ENCODE measurements around the gene NEU4. TPM values are rescaled to one million over a fixed set of nuclear protein-coding genes. Genes with fewer than 3 reads are reported as not detected.

NEU4 gene
- total RNA-seq, 4 donors from 2014 or later: 3.0 to 119 (median 19.4) TPM

GRCh38 chr2:241849616-241850543 is 40.9 kb downstream of the NEU4 start:
- TF ChIP-seq POLR2A (IDR thresholded peaks at IDR 0.05): no peak
- TF ChIP-seq CTCF (IDR thresholded peaks at IDR 0.05 in 4 of 5, conservative IDR thresholded peaks at IDR 0.05 in 1 of 5): no peak
- H3K36me3 ChIP-seq: no peaks in the 10 kb centered on the region
- H3K4me3 ChIP-seq: no peak overlapping the region
- H3K4me1 ChIP-seq: no peaks in the 10 kb centered on the region
- H3K27ac ChIP-seq: no peak overlapping the region
- peaks cover 0 to 4% (median 3%) of the 10 kb centered on the region in 3 donors for H3K27me3 ChIP-seq
- in situ Hi-C loops (cut with MboI; ENCODE audit: low sequenced_read_pairs in 4 of 4): no loop called here
- intact Hi-C loops (cut with DNase I; ENCODE audit: low total_unique reads): no loop called here
- ATAC-seq (no peak), DNase-seq (no peak)
- no peaks in the 10 kb centered on the region for H3K9me3 ChIP-seq

- Histone ChIP-seq H3K27me3 (peaks cover 0 to 4% (median 3%) of the 10 kb centered on the region in 3 donors), H3K4me3 (no peak overlapping the region), H3K36me3 (no peaks in the 10 kb centered on the region), H3K27ac (no peak overlapping the region), H3K4me1 (no peaks in the 10 kb centered on the region), H3K9me3 (no peaks in the 10 kb centered on the region)
- intact Hi-C loops (cut with DNase I; ENCODE audit: low total_unique reads): no loop called here
- in situ Hi-C loops (cut with MboI; ENCODE audit: low sequenced_read_pairs in 4 of 4): no loop called here
- no peak for DNase-seq
- ATAC-seq: no peak
- no peak for TF ChIP-seq POLR2A (IDR thresholded peaks at IDR 0.05)
- no peak for TF ChIP-seq CTCF (IDR thresholded peaks at IDR 0.05 in 4 of 5, conservative IDR thresholded peaks at IDR 0.05 in 1 of 5)
These were observed 41.7 kb downstream of the NEU4 start for GRCh38 chr2:241850544-241851324.

- intact Hi-C loops (cut with DNase I; ENCODE audit: low total_unique reads) (no loop called here), in situ Hi-C loops (cut with MboI; ENCODE audit: low sequenced_read_pairs in 4 of 4) (no loop called here)
- Histone ChIP-seq H3K36me3 (no peaks in the 10 kb centered on the region), H3K4me1 (no peaks in the 10 kb centered on the region), H3K9me3 (no peaks in the 10 kb centered on the region), H3K4me3 (no peak overlapping the region), H3K27ac (no peak overlapping the region), H3K27me3 (peaks cover 0 to under 1% (median 0%) of the 10 kb centered on the region in 3 donors)
- DNase-seq: no peak
- ATAC-seq: no peak
- TF ChIP-seq CTCF (IDR thresholded peaks at IDR 0.05 in 4 of 5, conservative IDR thresholded peaks at IDR 0.05 in 1 of 5): no peak
- TF ChIP-seq POLR2A (IDR thresholded peaks at IDR 0.05): no peak
These were observed 42.5 kb downstream of the NEU4 start for GRCh38 chr2:241851325-241852115.

- intact Hi-C loops (cut with DNase I; ENCODE audit: low total_unique reads): no loop called here
- Histone ChIP-seq H3K36me3 (no peaks in the 10 kb centered on the region), H3K4me1 (no peaks in the 10 kb centered on the region), H3K9me3 (no peaks in the 10 kb centered on the region), H3K27me3 (no peaks in the 10 kb centered on the region), H3K4me3 (no peak overlapping the region), H3K27ac (no peak overlapping the region)
- ATAC-seq: no peak
- in situ Hi-C loops (cut with MboI; ENCODE audit: low sequenced_read_pairs in 4 of 4): no loop called here
- TF ChIP-seq POLR2A (IDR thresholded peaks at IDR 0.05) (no peak), CTCF (IDR thresholded peaks at IDR 0.05 in 4 of 5, conservative IDR thresholded peaks at IDR 0.05 in 1 of 5) (no peak)
- DNase-seq: no peak
These were observed 43.4 kb downstream of the NEU4 start for GRCh38 chr2:241852116-241852980.

All from gastrocnemius medialis (tissue), 4 donors.